ENCODE results near the gene HDGFL2.

DNA sequence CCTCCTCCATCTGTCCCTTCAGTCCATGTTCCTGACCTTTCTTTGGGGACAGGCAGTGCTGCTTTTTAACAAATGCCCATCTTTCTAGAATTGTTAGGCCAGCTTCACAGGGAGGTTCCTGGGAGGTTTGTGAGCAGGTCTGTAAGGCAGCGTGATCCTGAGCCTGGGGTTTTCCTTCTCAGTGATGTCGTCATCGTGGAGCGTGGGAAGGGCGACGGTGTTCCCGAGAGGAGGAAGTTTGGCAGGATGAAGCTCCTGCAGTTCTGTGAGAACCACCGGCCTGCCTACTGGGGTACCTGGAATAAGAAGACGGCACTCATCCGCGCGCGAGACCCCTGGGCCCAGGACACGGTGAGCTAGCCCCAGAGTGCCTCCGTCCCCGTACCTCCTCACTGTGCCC is 42.8 kb upstream of the HDGFL2 start:
- TF ChIP-seq, protein P1, sequence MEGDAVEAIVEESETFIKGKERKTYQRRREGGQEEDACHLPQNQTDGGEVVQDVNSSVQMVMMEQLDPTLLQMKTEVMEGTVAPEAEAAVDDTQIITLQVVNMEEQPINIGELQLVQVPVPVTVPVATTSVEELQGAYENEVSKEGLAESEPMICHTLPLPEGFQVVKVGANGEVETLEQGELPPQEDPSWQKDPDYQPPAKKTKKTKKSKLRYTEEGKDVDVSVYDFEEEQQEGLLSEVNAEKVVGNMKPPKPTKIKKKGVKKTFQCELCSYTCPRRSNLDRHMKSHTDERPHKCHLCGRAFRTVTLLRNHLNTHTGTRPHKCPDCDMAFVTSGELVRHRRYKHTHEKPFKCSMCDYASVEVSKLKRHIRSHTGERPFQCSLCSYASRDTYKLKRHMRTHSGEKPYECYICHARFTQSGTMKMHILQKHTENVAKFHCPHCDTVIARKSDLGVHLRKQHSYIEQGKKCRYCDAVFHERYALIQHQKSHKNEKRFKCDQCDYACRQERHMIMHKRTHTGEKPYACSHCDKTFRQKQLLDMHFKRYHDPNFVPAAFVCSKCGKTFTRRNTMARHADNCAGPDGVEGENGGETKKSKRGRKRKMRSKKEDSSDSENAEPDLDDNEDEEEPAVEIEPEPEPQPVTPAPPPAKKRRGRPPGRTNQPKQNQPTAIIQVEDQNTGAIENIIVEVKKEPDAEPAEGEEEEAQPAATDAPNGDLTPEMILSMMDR (IDR thresholded peaks at IDR 0.05) = no peak
- TF ChIP-seq POLR2A (IDR thresholded peaks at IDR 0.05) (no peak), POLR2AphosphoS5 (IDR thresholded peaks at IDR 0.05) (no peak)

All from breast epithelium (tissue), 3 donors.